Motor neuron (in vitro differentiated cells): ENCODE results near the gene ITPKA. TPM values are rescaled to one million over a fixed set of nuclear protein-coding genes. Genes with fewer than 3 reads are reported as not detected.
A peak's percentile ranks its signal among the peaks of the same experiment; 100 is the strongest.

Experiments used
- ATAC-seq, 8 experiments: fragments of 200-7000 bp; cut with Tn5 transposase; replicated peaks in 6 of 8; 2 replicates each; pipeline ENCODE4 v1.8.0; 2021; ENCODE audit warnings: mild to moderate bottlenecking in 8 of 8, moderate library complexity in 8 of 8
- H3K27ac ChIP-seq, 2 donors: fragments of 250-450 bp; sonication (Bioruptor Pico); 2 replicates each; pipeline ENCODE4 v1.9.0; 2021; ENCODE audit warnings: antibody characterized with exemption in 2 of 2, mild to moderate bottlenecking in 2 of 2, moderate library complexity in 1 of 2
- H3K4me1 ChIP-seq, 2 donors: fragments of 250-450 bp; sonication (Bioruptor Pico); replicated peaks in 1 of 2; 2 replicates each; pipeline ENCODE4 v1.6.1; 2021; ENCODE audit warnings: antibody characterized with exemption in 2 of 2, mild to moderate bottlenecking in 2 of 2, moderate library complexity in 1 of 2
- H3K4me3 ChIP-seq, 5 donors: fragments of 250-450 bp; sonication (Bioruptor Pico); 2 replicates each; pipeline ENCODE4 v1.9.0; 2021; ENCODE audit warnings: antibody characterized with exemption in 5 of 5, mild to moderate bottlenecking in 5 of 5, moderate library complexity in 4 of 5
- WGBS, 10 experiments: fragments of 450-650 bp; shearing (Covaris generic); methylation state at CpG; one replicate each; pipeline ENCODE4 v1.0.0; 2022; 5-methylcytosine and 5-hydroxymethylcytosine counted together
- in situ Hi-C, 9 experiments: fragments of 400-800 bp; cut with MboI; loops; one replicate each; pipeline ENCODE4 v1.15.0; 2021; ENCODE audit warnings: low sequenced_read_pairs in 9 of 9, low pct_unique_long_range_greater_than_20kb in 2 of 9; ENCODE audit not compliant: unreplicated experiment in 9 of 9
- total RNA-seq, 8 experiments: library from RNA; unstranded; fragments of 300-600 nt; gene quantifications; 2 replicates each; pipeline versions ENCODE4 v1.2.3 to v1.2.4, GENCODE V29; 2022

ITPKA gene
- total RNA-seq, 8 experiments from 2014 or later = 0.36 to 1.6 (median 1.1) TPM

DNA sequence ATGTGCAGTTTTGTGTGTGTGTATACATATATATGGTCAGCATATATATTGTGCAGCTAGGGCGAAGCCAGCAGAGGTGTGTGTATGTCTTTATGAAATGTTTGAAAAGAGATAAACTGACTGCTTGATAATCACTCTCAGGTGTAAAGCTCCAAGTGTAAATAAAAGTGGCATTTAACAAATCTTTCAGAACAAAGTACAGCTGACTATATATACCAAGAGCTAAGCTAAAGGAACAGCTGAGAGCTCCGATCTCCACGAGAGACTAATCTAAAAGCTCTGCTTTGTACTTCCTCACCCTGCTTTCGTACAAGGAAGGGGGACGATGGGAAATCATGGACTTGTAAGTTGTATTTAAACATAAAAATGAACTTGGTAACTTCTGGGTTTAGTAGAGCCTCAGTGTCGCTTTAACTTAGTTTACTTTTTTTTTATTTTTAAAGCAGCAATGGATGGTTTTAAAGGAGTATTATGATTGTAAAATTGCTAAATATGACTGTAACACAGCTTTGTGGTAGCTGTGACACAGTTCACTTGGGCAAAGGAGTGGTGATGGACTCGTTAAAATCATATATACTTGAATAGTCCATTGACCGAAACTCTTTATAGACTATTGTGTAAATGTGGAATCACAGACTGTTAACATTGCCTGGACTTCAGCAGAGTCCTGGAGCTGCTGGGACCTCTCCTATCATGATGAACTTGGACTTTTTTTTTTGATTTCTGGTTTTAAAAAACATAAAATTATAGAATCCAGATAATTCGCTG, 11.4 kb upstream of the ITPKA start:
- no peaks in the 10 kb centered on the region for H3K4me1 ChIP-seq
- in situ Hi-C loops = no loop called here
- no peak overlapping the region for H3K4me3 ChIP-seq
- 85 to 100% (median 93%) methylated on average over 1 to 8 of the region's 9 CpGs; no CpG with 5 or more reads in 1 of the 10 experiments for WGBS, 10 experiments
- no peak overlapping the region for H3K27ac ChIP-seq
- ATAC-seq = no peak

- ATAC-seq = no peak
- in situ Hi-C loops = no loop called here
- H3K4me3 ChIP-seq = no peak overlapping the region
- no peaks in the 10 kb centered on the region for H3K4me1 ChIP-seq
- H3K27ac ChIP-seq = no peak overlapping the region
Measured at GRCh38 chr15:41483115-41483514, 10.6 kb upstream of the ITPKA start.

DNA sequence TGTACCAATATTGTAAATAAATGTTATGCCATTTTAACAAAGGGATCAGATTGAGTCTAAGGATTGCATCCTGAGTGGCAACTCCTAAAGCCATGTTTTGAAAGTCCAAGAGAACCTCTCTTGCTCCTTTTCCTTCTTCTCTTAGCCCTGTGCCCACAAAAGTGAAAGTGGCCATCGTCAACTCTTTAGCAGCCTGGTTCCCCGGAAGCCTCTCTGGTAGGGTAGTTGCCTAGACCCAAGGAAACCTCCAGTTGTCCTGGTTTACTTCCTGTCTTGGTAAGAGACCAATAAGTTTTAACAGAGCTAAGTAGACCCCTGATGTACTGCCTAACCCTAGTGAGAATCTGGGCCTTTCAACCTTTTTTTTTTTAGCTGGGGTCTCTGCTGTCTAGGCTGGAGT, 10.2 kb upstream of the ITPKA start:
- 60 to 100% (median 95%) methylated on average over 1 to 2 of the region's 2 CpGs; no CpG with 5 or more reads in 4 of the 10 experiments for WGBS, 10 experiments
- in situ Hi-C loops = no loop called here
- Histone ChIP-seq H3K27ac (no peak overlapping the region), H3K4me3 (no peak overlapping the region), H3K4me1 (no peaks in the 10 kb centered on the region)
- no peak for ATAC-seq

DNA sequence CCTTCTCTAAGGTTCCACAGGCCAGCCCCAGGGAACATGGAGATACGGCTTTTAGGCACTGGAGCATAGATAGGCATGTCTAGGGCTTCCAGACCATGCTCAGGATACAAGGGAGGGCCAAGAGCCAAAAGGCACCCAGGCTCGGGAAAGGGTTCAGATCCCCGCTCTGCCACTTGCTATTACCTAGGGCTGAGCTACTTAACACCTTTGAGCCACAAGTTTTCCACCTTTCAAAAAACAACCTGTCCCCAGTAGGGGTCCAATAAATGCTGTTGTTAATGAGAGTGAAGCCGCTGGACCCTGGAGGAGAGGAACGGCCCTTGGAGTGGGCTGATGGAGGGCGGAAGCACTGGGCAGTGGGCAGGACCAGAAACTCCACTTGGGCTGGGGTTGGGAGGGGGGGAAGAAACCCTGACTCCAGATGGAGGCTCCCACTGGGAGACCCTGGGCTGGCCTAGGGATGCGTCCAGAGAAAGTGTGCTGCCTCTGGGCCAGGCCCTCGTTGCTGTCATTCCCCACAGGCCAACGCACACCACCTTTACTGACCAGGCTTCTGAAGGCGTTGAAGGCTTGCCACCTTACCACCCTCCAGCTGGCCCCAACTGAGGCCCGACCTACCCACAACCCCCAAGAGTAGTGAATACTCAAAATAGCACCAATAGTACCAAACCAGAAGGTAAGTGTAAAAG, 8.6 kb upstream of the ITPKA start:
- Histone ChIP-seq H3K27ac (no peak overlapping the region), H3K4me3 (no peak overlapping the region), H3K4me1 (no peaks in the 10 kb centered on the region)
- ATAC-seq = no peak
- WGBS, 10 experiments = 20 to 100% (median 90%) methylated on average over 1 to 4 of the region's 11 CpGs; no CpG with 5 or more reads in 2 of the 10 experiments
- in situ Hi-C loops = no loop called here

- 80 to 94% (median 90%) methylated on average over 2 to 9 of the region's 43 CpGs; no CpG with 5 or more reads in 7 of the 10 experiments for WGBS, 10 experiments
- no peak overlapping the region for H3K27ac ChIP-seq
- H3K4me3 ChIP-seq = no peak overlapping the region
- peak in 1 of 8 experiments; percentile 4 for ATAC-seq
- in situ Hi-C loops = no loop called here
- no peaks in the 10 kb centered on the region for H3K4me1 ChIP-seq
Measured at GRCh38 chr15:41486286-41486685, 7.4 kb upstream of the ITPKA start.

DNA sequence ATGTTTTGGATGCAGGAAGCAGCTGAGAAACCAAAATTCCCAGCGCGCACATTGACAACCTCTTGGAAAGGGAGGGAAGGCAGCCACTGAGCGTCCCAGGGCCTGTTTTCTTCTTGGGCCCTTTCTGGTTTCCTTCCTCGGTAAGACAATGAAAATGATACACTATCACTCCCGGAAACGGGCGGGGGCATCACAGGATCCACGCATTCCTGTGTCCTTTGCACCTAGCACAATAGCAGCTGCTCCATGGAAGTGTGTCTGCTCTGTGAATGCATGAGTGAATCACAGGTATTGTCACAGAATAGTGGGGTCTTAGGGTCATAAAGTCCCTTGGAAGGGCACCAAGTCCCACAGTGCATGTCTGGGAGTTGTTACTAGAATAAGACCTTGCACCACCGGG, 6.3 kb upstream of the ITPKA start:
- no peak for ATAC-seq
- whole genome bisulfite sequencing, 10 experiments = 68 to 100% (median 82%) methylated on average over 1 to 5 of the region's 9 CpGs; no CpG with 5 or more reads in 4 of the 10 experiments
- in situ Hi-C loops = no loop called here
- no peak overlapping the region for H3K4me3 ChIP-seq
- H3K27ac ChIP-seq = no peak overlapping the region
- H3K4me1 ChIP-seq = peaks cover 0 to 1% of the 10 kb centered on the region in 2 donors

DNA sequence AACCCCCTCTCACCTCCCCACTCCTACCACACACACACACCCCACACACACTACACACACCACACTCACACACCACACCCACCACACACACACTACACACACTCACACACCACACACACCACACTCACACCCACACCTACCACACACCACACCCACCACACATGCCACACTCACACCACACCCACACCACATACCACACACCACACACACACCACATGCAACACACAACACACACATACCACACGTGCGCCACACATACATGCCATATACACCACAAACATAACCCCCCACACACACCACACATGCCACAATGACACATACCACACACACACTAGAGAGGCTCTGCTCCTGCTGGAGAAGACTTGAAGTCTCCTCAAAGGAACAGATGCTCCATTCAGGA, 5.9 kb upstream of the ITPKA start:
- ATAC-seq = no peak
- WGBS, 10 experiments = 75 to 100% (median 96%) methylated on average over 1 to 2 of the region's 2 CpGs; no CpG with 5 or more reads in 6 of the 10 experiments
- Histone ChIP-seq H3K27ac (no peak overlapping the region), H3K4me1 (peaks cover 4% of the 10 kb centered on the region in 2 donors), H3K4me3 (no peak overlapping the region)
- in situ Hi-C loops = no loop called here

GRCh38 chr15:41489641-41490040, 4.0 kb upstream of the ITPKA start:
- 71 to 100% (median 97%) methylated on average over 1 to 2 of the region's 2 CpGs; no CpG with 5 or more reads in 4 of the 10 experiments for WGBS, 10 experiments
- no peak for ATAC-seq
- Histone ChIP-seq H3K4me3 (no peak overlapping the region), H3K4me1 (peaks cover 4 to 5% of the 10 kb centered on the region in 2 donors), H3K27ac (no peak overlapping the region)
- in situ Hi-C loops = no loop called here

GRCh38 chr15:41490355-41490754, 3.3 kb upstream of the ITPKA start:
- Histone ChIP-seq H3K4me3 (no peak overlapping the region), H3K4me1 (peaks cover 5 to 7% of the 10 kb centered on the region in 2 donors), H3K27ac (no peak overlapping the region)
- peak in 6 of 8 experiments; percentile 10 to 48 (median 36) for ATAC-seq
- WGBS, 10 experiments = 0 to 100% (median 43%) methylated on average over 1 to 4 of the region's 4 CpGs; no CpG with 5 or more reads in 1 of the 10 experiments
- in situ Hi-C loops = no loop called here

DNA sequence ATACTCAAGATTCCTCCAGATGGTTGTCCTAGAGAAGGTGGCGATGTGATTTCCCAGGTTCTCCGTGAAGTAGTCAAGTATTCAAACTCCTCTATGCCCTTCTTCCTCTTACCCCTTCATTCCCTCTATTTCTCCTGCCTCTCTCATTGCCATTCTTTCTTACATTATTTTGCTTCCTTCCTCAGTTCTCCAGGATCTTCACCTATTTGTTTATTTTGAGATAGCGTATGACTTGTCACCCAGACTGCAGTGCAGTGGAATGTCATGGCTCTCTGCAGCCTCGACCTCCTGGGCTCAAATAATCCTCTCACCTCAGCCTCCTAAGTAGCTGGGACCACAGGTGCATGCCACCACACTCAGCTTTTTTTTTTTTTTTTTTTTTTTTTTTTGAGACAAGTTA, 1.8 kb upstream of the ITPKA start:
- in situ Hi-C loops = no loop called here
- peaks cover 5 to 13% of the 10 kb centered on the region in 2 donors for H3K4me1 ChIP-seq
- no peak for ATAC-seq
- WGBS, 10 experiments = 73 to 100% (median 84%) methylated on average over 1 to 4 of the region's 4 CpGs; no CpG with 5 or more reads in 2 of the 10 experiments
- no peak overlapping the region for H3K27ac ChIP-seq
- H3K4me3 ChIP-seq = no peak overlapping the region

- WGBS, 10 experiments = 0 to 6% (median 4%) methylated on average over 1 to 15 of the region's 15 CpGs; no CpG with 5 or more reads in 3 of the 10 experiments
- Histone ChIP-seq H3K27ac (no peak overlapping the region), H3K4me3 (peak overlapping the region; percentile 40 to 49 (median 48)), H3K4me1 (peaks cover 5 to 13% of the 10 kb centered on the region in 2 donors)
- in situ Hi-C loops = no loop called here
- peak in 1 of 8 experiments; percentile 1 for ATAC-seq
Measured at GRCh38 chr15:41492597-41493204, 973 bp upstream of the ITPKA start.

DNA sequence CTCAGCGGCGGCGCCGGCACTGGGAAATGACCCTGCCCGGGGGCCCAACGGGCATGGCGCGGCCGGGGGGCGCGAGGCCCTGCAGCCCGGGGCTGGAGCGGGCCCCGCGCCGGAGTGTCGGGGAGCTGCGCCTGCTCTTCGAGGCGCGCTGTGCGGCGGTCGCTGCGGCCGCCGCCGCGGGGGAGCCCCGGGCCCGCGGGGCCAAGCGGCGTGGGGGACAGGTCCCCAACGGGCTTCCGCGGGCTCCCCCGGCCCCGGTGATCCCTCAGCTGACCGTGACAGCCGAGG, 172 bp downstream of the ITPKA start:
- Histone ChIP-seq H3K4me3 (peak overlapping the region; percentile 40 to 49 (median 48)), H3K4me1 (peaks cover 5 to 13% of the 10 kb centered on the region in 2 donors), H3K27ac (no peak overlapping the region)
- WGBS, 10 experiments = no CpG with 5 or more reads among the region's 41 CpGs
- in situ Hi-C loops = no loop called here
- ATAC-seq = peak in 2 of 8 experiments; percentile 3 to 5

DNA sequence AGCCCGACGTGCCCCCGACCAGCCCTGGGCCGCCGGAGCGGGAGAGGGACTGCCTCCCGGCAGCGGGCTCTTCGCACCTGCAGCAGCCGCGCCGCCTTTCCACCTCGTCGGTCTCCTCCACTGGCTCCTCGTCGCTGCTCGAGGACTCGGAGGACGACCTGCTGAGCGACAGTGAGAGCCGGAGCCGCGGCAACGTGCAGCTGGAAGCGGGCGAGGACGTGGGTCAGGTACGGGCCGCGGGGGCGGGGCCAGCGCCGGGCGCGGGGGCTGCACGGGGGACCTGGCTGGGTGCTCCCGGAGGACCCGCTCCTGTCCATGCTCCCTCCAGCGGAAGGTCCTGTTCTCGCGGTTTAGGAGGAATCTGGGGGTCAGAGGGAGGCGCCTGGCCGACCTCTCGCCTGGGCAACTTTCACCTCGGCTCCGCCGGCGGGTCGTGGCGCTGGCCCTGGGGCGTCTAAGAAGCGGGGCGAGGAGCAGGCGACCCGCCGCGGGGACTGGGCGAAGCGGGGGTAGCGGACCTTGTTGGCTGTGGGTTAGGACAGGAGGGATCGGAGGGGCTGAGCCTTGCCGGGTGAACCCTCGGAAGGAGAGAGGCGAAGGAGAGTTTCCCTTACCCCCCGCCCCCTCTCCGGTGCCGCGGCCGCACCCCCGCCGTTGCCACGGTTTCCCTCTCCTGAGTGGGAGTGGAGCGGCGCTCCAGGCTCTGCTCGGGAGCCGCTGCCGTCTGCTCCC, 682 bp downstream of the ITPKA start:
- no peak overlapping the region for H3K27ac ChIP-seq
- ATAC-seq = peak; percentile 3 to 29 (median 13)
- H3K4me1 ChIP-seq = peaks cover 5 to 13% of the 10 kb centered on the region in 2 donors
- H3K4me3 ChIP-seq = peak overlapping the region; percentile 40 to 49 (median 48)
- 0 to 8% methylated on average over 1 to 5 of the region's 77 CpGs; no CpG with 5 or more reads in 8 of the 10 experiments for WGBS, 10 experiments
- in situ Hi-C loops = no loop called here
